H54 (cell line): ENCODE results near the gene IDH2.
"Not testable (repeated sequence)": the region's sequence is repeated elsewhere in the genome, so short reads cannot be mapped to it uniquely, and the experiment has no call there.

Experiments used
- DNase-seq: peaks from one replicate; pipeline ENCODE4 v3.0.0; 2011; ENCODE audit warnings: low spot score, mixed read lengths; ENCODE audit not compliant: insufficient read length
- FAIRE-seq: peaks from 3 replicates; lab custom pipeline; 2011; peaks lifted over from hg19 to GRCh38; lab: Jason Lieb, UNC
- POLR2A ChIP-seq: IDR thresholded peaks from 2 replicates; pipeline ENCODE4 v1.6.1; 2011; ENCODE audit warnings: low read depth, mild to moderate bottlenecking, low read length

Gene IDH2

DNA sequence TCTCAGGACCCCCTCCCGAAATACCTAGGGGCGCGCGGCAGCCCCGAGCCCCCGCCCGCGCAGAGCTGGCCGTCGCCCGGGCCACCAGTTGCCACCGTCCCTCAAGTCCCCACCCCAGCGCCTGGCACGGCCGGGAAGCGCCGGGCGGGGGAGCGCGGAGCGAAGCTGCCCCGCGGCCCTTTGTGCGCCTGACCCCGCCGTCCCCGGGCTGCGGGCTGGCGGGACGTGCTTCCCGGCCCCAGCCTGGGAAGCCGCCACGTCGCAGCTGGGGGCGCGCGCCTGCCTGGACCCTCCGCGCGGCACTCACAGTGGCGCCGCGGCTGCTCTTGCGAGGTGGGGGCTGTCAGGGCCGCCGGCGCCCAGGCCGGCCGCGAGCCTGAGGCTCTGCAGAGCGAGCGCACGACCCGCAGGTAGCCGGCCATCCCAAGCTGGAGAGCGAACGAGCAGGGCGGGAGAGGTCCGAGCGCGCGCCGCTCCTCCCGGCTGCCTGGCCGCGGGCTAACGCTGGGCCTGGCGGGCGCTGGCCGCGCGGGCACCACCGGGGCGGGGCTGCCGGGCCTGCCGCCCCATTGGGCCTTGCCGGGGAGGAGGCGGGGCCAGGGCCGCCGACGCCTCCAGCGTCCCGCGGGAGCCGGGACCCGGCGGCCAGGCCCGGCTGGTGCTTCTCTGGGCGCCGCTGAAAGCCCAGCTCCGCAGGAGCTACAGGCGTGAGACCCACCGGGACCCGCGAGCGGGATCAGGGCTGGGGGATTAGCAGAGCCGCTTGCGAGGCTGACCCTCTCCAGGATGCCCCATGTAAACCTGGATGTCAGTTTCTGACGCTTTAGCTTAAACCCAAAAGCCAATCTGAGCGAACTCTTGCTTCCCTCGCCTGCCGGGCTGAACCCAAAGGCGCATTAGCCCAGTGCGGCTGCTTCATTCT lies at the start of gene IDH2:
TSS of gene IDH2 (minus strand) at position 500 of the 922 bp plus-strand sequence. CDS start at position 422, 78 bp downstream.
- TF ChIP-seq POLR2A = peak; percentile 97
- FAIRE-seq (no peak), DNase-seq (peak; percentile 74)

DNA sequence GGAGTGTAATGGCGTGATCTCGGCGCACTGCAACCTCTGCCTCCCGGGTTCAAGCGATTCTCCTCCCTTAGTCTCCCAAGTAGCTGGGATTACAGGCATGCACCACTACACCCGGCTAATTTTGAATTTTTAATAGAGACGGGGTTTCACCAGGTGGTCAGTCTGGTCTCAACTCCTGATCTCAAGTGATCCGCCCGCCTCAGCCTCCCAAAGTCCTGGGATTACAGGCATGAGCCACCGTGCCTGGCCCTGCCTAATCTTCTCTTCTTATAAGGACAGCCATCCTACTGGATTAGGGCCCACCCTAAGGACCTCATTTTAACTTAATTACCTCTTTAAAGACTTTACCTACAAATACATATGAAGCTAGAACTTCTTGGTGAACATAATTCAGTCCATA lies 48.3 kb upstream of the IDH2 start:
- FAIRE-seq = not testable (repeated sequence)

DNA sequence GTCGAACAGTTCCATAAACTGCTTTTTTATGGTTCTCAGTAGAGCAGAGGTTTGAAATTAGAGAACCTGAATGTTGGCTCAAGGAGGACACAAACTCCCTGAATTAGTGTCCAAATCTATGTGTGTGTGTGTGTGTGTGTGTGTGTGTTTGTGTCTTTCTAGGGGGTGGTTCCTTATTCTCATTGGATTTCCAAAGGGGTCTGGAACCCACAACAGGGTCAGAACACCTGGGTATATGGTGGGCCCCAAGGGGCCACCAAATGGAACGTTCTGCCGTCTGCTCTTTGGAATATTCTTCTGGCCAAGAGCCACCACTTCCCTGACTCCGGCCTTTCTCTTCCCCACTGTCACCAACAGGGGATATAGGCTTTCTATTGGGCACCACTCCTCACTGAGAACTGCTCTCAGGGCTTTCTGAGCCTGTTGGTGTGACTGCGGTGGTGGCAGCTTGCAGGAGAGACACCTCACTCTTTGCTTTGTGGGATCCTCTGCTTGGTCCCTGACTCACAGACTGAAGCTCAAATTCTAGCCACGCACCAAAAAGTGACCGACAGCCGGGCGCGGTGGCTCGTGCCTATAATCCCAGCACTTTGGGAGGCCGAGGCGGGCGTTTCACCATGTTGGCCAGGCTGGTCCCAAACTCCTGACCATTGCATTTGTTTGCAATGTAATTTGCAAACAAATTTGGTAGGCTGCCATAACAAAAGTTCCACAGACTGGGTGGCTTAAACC lies 47.5 kb upstream of the IDH2 start:
- no peak for TF ChIP-seq POLR2A
- DNase-seq = no peak
- FAIRE-seq = no peak

More for the DNA sequence above, 48.3 kb upstream of the IDH2 start:
- DNase-seq = not testable (repeated sequence)

DNA sequence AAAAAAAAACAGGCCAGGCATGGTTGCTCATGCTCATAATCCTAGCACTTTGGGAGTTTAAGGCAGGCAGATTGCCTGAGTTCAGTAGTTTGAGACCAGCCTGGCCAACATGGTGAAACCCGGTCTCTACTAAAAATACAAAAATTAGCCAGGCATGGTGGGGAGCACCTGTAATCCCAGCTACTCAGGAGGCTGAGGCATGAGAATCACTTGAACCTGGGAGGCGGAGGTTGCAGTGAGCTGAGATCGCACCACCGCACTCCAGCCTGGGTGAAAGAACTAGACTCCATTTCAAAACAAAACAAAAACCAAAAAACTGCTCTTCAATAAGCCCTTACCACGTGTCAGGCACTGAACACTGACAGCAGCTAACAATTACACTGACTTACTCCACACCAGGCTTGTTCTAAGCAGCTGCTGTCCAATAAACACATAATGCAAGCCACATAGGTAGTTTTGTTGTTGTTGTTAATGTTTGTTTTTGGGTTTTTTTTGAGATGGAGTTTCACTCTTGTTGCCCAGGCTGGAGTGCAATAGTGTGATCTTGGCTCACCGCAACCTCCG lies 44.0 kb upstream of the IDH2 start:
- not testable (repeated sequence) for FAIRE-seq, DNase-seq

DNA sequence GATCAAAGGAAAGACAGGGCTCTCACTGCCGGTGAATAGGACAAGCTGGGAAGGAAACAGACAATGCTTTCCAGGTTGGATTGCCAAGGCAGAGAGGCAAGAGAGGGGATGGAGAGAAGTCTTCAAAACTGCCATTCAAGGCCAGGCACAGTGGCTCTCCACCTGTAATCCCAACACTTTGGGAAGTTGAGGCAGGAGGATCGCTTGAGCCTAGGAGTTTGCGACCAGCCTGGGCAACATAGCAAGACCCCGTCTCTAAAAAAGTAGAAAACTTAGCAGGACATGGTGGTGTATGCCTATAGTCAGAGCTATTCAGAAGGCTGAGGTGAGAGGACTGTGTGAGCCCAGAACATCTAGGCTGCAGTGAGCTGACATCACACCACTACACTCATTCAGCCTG lies 43.5 kb upstream of the IDH2 start:
- no peak for DNase-seq
- no peak for FAIRE-seq

DNA sequence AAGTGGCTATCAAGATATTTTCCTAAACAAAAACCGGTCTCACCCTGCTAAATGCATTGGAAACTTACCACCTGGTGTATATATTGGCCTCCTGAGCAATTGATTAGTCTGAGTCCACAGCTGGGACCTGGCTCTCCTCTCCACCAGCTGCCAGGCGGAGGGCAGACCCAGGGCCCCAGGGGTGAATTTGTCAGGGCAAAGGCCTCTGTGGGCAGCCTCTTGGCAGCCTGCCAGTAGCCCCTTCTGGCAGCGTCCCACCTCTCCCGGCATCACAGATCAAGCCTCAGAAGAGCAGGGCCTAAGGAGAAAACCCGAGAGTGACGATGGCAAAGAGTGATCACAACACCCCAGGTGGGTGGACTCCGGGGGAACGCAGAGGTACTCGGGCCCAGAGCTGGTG lies 43.0 kb upstream of the IDH2 start:
- DNase-seq (no peak), FAIRE-seq (no peak)
- no peak for TF ChIP-seq POLR2A

More for the DNA sequence above, 43.5 kb upstream of the IDH2 start:
- no peak for TF ChIP-seq POLR2A

DNA sequence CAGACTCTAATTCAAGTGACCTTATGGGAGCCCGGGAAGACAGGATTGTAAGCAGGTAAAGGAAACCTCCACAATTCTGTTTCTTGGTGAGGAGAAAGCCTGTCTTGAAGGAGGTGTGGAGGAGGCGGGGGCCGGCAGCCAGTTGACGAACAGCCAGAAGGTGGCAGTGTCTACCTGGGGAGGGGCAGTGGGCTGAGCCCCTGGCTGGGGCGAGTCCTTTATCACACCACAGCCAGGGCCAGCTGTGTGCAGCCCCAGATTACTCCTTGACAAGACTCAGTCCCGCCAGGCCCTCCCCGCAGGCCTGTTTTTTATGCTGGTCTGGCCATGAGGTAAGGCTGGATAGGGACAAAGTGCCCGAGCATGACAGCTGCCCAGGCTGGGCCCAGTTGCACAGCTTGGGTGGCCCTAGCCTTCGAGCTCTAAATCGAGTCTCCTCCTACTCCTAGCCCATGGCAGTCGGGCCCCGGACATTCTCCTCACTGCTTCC lies 40.9 kb upstream of the IDH2 start:
- TF ChIP-seq POLR2A = no peak
- FAIRE-seq (no peak), DNase-seq (no peak)

DNA sequence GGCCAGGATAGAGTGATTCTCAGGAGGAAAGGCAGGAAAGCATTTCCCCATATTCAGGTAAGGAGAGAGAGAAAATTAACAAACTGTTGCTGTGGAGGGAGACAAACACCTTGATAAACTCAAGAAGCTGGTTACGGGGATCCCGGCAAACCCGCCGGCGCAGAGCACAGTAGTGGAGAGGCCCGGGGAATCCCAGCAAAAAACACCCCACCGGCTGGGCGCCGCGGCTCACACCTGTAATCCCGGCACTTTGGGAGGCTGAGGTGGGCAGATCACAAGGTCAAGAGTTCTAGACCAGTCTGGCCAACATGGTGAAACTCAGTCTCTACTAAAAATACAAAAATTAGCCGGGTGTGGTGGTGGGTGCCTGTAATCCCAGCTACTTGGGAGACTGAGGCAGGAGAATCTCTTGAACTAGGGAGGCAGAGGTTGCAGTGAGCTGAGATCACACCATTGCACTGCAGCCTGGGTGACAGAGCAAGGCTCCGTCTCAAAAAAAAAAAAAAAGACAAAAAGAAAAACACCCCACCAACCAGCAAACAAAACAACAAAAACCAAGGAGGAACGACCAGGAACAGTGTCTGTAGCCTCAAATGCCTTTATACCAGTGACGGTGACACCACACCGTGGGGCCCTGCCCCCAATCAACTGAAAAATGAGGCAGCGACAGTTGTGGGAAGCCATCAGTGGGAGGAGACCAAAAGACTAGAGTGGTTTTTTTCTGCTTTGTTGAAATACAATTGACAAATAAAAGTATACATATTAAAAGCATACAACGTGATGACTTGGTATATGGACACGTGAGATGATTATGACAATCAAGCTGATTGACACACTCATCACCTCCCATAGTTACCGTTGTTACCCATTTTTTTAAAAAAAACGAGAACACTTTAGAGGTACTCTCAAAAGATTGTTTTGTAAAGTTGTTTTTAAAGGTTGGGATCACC lies 40.2 kb upstream of the IDH2 start:
- FAIRE-seq (no peak), DNase-seq (no peak)
- TF ChIP-seq POLR2A = no peak

DNA sequence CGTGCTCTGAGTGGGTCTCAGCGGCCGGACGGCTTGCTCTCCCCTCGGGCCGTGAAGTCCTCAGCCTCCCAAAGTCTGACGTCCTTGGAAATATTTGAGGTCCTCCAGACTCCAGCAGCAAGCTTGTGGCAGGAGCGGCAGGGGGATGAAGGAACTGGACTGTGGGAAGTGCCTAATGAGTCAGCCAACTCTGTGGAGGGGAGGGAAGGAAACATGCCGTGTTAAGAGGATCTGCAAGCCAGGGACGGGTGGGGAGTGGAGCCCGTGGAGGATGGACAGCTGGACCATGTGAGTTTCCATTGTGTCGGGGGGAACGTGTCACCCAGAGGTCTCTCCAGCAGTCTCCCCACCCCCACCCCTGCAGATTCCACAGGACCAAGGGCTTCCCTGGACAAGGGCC lies 39.4 kb upstream of the IDH2 start:
- FAIRE-seq (no peak), DNase-seq (peak; percentile 41)
- TF ChIP-seq POLR2A = no peak

DNA sequence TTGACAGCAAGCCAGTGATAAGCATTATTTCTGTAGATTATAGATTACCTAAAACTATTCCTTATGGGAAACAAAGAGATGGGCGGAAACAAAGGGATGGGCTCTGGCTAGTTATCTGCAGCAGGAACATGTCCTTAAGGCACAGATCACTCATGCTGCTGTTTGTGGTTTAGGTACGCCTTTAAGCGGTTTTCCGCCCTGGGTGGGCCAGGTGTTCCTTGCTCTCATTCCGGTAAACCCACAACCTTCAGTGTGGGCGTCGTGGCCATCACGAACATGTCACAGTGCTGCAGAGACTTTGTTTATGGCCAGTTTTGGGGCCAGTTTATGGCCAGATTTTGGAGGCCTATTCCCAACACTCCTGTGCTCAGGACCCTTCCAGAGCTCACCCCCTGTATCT lies 37.3 kb upstream of the IDH2 start:
- not testable (repeated sequence) for FAIRE-seq

DNA sequence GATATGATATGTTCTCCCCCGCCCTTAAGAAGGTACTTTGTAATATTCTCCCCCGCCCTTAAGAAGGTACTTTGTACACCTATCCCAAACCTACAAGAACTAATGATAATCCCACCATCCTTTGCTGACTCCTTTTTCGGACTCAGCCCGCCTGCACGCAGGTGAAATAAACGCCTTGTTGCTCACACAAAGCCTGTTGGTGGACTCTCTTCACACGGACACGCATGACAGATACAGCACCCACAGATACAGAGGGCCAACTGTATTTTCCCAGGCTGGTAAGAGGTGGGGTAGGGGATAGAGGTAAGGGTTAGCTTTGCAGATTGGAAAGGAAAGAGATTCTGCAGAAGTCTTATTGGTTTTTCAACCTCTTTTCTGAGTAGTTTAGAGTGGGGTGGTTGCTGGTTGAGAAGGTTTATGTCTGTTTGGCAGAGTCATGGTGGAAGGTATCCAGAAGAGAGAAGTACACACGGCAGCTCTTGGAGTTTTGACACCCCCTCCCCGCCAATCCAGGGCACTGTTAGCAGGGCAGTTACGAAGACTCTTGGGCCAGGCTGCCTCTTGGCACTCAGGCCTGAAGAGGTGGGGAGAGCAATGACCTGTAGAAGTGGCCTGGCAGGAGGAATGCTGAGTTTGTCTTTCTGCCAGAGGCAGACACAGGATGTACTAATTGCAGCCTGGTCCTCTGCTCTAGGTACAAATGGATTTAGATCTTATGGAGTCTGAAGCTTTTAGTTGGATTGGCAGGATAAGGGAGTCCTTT lies 36.0 kb upstream of the IDH2 start:
- no peak for DNase-seq
- no peak for FAIRE-seq
- no peak for TF ChIP-seq POLR2A

More for the DNA sequence above, 37.3 kb upstream of the IDH2 start:
- DNase-seq = not testable (repeated sequence)

DNA sequence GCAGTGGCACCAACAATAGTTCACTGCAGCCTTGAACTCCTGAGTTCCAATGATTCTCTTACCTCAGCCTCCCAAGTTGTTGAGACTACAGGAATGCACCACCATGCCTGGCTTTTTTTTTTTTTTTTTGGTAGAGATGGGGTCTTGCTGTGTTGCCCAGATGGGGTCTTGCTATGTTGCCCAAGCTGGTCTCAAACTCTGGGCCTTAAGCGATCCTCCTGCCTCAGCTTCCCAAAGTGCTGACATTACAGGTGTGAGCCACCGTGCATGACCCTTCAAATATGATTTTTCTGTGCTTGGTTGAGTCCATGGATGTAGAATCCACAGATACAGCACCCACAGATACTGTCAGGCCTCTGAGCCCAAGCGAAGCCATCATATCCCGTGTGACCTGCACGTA lies 30.2 kb upstream of the IDH2 start:
- no peak for FAIRE-seq
- DNase-seq = no peak
- TF ChIP-seq POLR2A = no peak
